Kidney (tissue), 14 donors: Measurements from ENCODE around the gene ICA1L. TPM values are rescaled to one million over a fixed set of nuclear protein-coding genes. Genes with fewer than 3 reads are reported as not detected.

Source experiments
- DNase-seq, 5 donors: peaks; one replicate each; pipeline ENCODE4 v3.0.0-alpha.2; 2013 to 2020
- FAIRE-seq: peaks from 2 replicates; lab custom pipeline; 2012; peaks lifted over from hg19 to GRCh38; lab: Jason Lieb, UNC
- H3K27ac ChIP-seq, 2 donors: one replicate each; pipeline ENCODE4 v1.7.0; 2013; ENCODE audit warnings: low read depth in 2 of 2, low read length in 2 of 2, inconsistent platforms in 1 of 2
- H3K27me3 ChIP-seq: one replicate; pipeline ENCODE4 v1.7.1; 2013; ENCODE audit warnings: low read length, inconsistent platforms; ENCODE audit not compliant: control insufficient read depth, insufficient read depth
- H3K36me3 ChIP-seq, 3 donors: one replicate each; pipeline versions ENCODE4 v1.7.0 to v1.7.1; 2013; ENCODE audit warnings: low read length in 3 of 3, control low read depth in 1 of 3, inconsistent platforms in 1 of 3; ENCODE audit not compliant: insufficient read depth in 3 of 3, control insufficient read depth in 2 of 3
- H3K4me1 ChIP-seq, 3 donors: one replicate each; pipeline versions ENCODE4 v1.7.0 to v1.7.1; 2013; ENCODE audit warnings: low read length in 3 of 3, inconsistent platforms in 1 of 3, low read depth in 1 of 3; ENCODE audit not compliant: control insufficient read depth in 2 of 3, insufficient read depth in 2 of 3
- H3K4me3 ChIP-seq, 3 donors: one replicate each; pipeline versions ENCODE4 v1.7.0 to v1.8.1; 2013; ENCODE audit warnings: low read length in 3 of 3, control low read depth in 1 of 3, inconsistent platforms in 1 of 3
- H3K9ac ChIP-seq, 3 donors: one replicate each; pipeline versions ENCODE4 v1.7.0 to v1.7.1; 2013; ENCODE audit warnings: low read length in 3 of 3, control low read depth in 1 of 3, inconsistent platforms in 1 of 3
- H3K9me3 ChIP-seq, 3 donors: one replicate each; pipeline versions ENCODE4 v1.7.0 to v1.7.1; 2013; ENCODE audit warnings: low read length in 3 of 3, control low read depth in 1 of 3, inconsistent platforms in 1 of 3; ENCODE audit not compliant: control insufficient read depth in 2 of 3, insufficient read depth in 1 of 3
- CTCF ChIP-seq: IDR thresholded peaks from 3 replicates; pipeline ENCODE4 v1.5.1; 2012; ENCODE audit warnings: mild to moderate bottlenecking, moderate library complexity, borderline replicate concordance; ENCODE audit not compliant: insufficient read depth; ENCODE audit errors: extremely low read depth
- intact Hi-C: fragments of 100-400 bp; cut with DNase I; formaldehyde crosslinking; loops from one replicate; pipeline ENCODE4 v1.11.1; 2022
- polyA plus RNA-seq: library from polyadenylated mRNA; stranded (reverse); fragments of 350-450 nt; fragmentation: Illumina TruSeq; extraction: RNeasy Lipid Tissue Mini Kit (QIAGEN cat#74804); gene quantifications from one replicate; pipeline ENCODE4 v1.2.3, GENCODE V29; 2014; ENCODE audit warnings: low read depth, low replicate concordance; ENCODE audit not compliant: insufficient read depth
- total RNA-seq: library from RNA; stranded (reverse); fragmentation: NEBNext Ultra II Directional; extraction: Animal tissue kit (Norgen Biotek cat#: 25700); gene quantifications from one replicate; pipeline ENCODE4 v1.2.1, GENCODE V29; 2021
- donor health status: control.
- donor health status: control.
- donor health status: control.
- donor health status: control.
- donor health status: control.
- donor health status: DM: yes; HTN: yes; CAD: no.
- donor health status: Normal renal cell carcinoma (clear cell type).

The ICA1L gene
- total and polyA plus RNA-seq, 2 donors from 2014 or later, result 1.5 to 9.9 TPM

GRCh38 chr2:202782940-202783558, 88.5 kb downstream of the ICA1L start:
- Histone ChIP-seq H3K9ac (no peak overlapping the region), H3K36me3 (peaks cover 0 to 6% (median 2%) of the 10 kb centered on the region in 3 donors), H3K4me3 (no peak overlapping the region), H3K27ac (no peak overlapping the region), H3K4me1 (no peaks in the 10 kb centered on the region), H3K9me3 (no peaks in the 10 kb centered on the region), H3K27me3 (no peaks in the 10 kb centered on the region)
- FAIRE-seq, result no peak
- DNase-seq, result no peak
- no peak for TF ChIP-seq CTCF
- intact Hi-C loops, result no loop called here

GRCh38 chr2:202780514-202781021, 91.0 kb downstream of the ICA1L start:
- TF ChIP-seq CTCF, result no peak
- no peak overlapping the region for H3K9ac ChIP-seq
- no peak overlapping the region for H3K27ac ChIP-seq
- no peak overlapping the region for H3K4me3 ChIP-seq
- DNase-seq, result no peak
- H3K4me1 ChIP-seq, result no peaks in the 10 kb centered on the region
- H3K36me3 ChIP-seq, result peaks cover 0 to 7% (median 2%) of the 10 kb centered on the region in 3 donors
- FAIRE-seq, result no peak
- H3K27me3 ChIP-seq, result no peaks in the 10 kb centered on the region
- intact Hi-C loops, result no loop called here
- no peaks in the 10 kb centered on the region for H3K9me3 ChIP-seq

- Histone ChIP-seq H3K4me1 (no peaks in the 10 kb centered on the region), H3K9me3 (no peaks in the 10 kb centered on the region), H3K4me3 (no peak overlapping the region), H3K27ac (no peak overlapping the region), H3K9ac (no peak overlapping the region), H3K36me3 (peaks cover 0 to 7% (median 2%) of the 10 kb centered on the region in 3 donors), H3K27me3 (no peaks in the 10 kb centered on the region)
- intact Hi-C loops, result no loop called here
- FAIRE-seq, result no peak
- no peak for TF ChIP-seq CTCF
- DNase-seq, result no peak
These were observed 93.3 kb downstream of the ICA1L start for GRCh38 chr2:202778217-202778616.

- Histone ChIP-seq H3K9me3 (no peaks in the 10 kb centered on the region), H3K4me3 (no peak overlapping the region), H3K36me3 (peaks cover 0 to 4% (median 2%) of the 10 kb centered on the region in 3 donors), H3K4me1 (no peaks in the 10 kb centered on the region), H3K27me3 (no peaks in the 10 kb centered on the region), H3K9ac (no peak overlapping the region), H3K27ac (no peak overlapping the region)
- peak in 1 of 5 donors; percentile 14 for DNase-seq
- TF ChIP-seq CTCF, result no peak
- intact Hi-C loops, result no loop called here
- FAIRE-seq, result no peak
These were observed 97.5 kb downstream of the ICA1L start for GRCh38 chr2:202774104-202774503.
